PC-3 (cell line): ENCODE results near the gene JMJD7.

Experiments used
- CTCF ChIP-seq: fragments of 300-600 bp; sonication (generic); conservative IDR thresholded peaks from 2 replicates; pipeline ENCODE4 v1.5.1; 2017; ENCODE audit warnings: antibody characterized with exemption, low read depth, mild to moderate bottlenecking, low read length
- EZH2phosphoT487 ChIP-seq: fragments of 300-600 bp; sonication (generic); IDR thresholded peaks from 2 replicates; pipeline ENCODE4 v1.6.1; 2018; ENCODE audit warnings: mild to moderate bottlenecking, antibody characterized with exemption, low read length, borderline replicate concordance

DNA sequence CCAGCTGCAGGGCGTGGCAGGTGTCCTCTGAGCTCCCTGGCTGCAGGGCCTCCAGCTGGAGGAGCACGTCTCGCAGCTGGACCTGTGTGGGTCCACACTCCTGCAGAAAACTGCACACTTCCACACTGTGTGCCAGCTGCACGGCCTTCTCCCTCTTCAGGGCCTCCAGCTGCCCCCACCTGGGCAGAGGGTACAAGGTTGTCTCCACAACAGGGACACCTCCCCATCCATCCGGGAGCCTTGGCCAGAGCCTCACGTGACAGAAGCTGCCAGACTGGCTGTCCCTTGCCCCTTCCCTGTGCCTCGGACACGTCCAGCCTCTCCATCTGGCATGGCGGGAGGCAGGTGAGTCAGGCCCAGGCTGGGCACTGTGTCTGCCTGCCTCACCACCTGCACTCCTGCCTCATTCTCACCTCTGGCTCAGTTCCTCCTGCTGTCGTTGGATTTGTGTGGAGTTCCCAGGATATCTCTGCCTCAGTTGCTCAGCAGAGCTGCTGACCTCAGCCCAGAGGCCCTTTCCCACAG lies 51.5 kb downstream of the JMJD7 start:
- TF ChIP-seq EZH2phosphoT487 (no peak), CTCF (no peak)
